K562 treated with DMSO at 1 percent for 24 hours (cell line): ENCODE results near the gene GOLGA6L1. TPM values are rescaled to one million over a fixed set of nuclear protein-coding genes. Genes with fewer than 3 reads are reported as not detected.

Source experiments
- total RNA-seq: library from RNA; unstranded; fragments of 300-600 nt; gene quantifications from 2 replicates; pipeline ENCODE4 v1.2.3, GENCODE V29; 2022; ENCODE audit warnings: low read depth; ENCODE audit not compliant: insufficient read depth

Gene GOLGA6L1, protein sequence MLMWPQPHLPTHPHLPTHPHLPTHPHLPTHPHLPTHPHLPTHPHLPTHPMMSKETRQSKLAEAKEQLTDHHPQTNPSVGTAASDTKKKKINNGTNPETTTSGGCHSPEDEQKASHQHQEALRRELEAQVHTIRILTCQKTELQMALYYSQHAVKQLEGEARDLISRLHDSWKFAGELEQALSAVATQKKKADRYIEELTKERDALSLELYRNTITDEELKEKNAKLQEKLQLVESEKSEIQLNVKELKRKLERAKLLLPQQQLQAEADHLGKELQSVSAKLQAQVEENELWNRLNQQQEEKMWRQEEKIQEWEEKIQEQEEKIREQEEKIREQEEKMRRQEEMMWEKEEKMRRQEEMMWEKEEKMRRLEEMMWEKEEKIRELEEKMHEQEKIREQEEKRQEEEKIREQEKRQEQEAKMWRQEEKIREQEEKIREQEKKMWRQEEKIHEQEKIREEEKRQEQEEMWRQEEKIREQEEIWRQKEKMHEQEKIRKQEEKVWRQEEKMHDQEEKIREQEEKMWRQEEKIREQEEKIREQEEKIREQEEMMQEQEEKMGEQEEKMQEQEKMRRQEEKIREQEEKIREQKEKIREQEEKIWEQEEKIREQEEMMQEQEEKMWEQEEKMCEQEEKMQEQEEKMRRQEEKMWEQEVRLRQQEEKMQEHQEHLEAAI
- total RNA-seq: not detected in 2 replicates

DNA sequence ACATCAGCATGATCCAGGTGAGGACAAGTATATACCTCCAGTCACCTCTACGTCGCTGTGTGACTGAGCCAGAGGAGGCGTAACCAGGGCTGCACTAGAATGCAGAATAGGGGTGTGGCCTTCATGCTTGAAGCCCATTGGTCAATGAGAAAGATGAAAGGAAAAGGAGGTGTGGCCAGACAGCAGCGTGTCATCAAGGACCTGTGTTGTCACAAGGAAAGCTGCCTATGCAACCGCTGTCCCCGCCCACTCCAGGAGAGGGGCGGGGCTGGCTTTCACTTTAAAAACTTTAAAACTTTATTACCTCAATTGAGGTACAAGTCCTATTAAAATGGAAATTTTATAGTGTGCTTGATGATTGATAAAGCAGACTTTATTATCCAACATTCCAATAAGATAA is at the start of gene GOLGA6L1:
Gene GOLGA6L1, minus strand, starts transcription at position 101 of the 400 bp plus-strand sequence. Its CDS starts 91 bp downstream, at position 10.

Other genes starting within 250 kb of the GOLGA6L1 start
- 40.8 and 43.9 TPM in 2 replicates for gene CYFIP1, start 156.5 kb downstream of the GOLGA6L1 start, total RNA-seq
- 9.3 and 13.2 TPM in 2 replicates for gene TUBGCP5, start 97.3 kb downstream of the GOLGA6L1 start, total RNA-seq
- not detected in 2 replicates for gene GOLGA6L26, start 197.4 kb upstream of the GOLGA6L1 start, total RNA-seq
- not detected in 2 replicates for gene GOLGA8S, start 217.9 kb upstream of the GOLGA6L1 start, total RNA-seq